ENCODE measurements around the gene SNURF. TPM values are rescaled to one million over a fixed set of nuclear protein-coding genes. Genes with fewer than 3 reads are reported as not detected.

Gene SNURF
- total RNA-seq, 2 experiments from 2014 or later: 6.8 TPM; not detected in 1

GRCh38 chr15:24957691-24958090, 2.9 kb downstream of the SNURF start:
- Histone ChIP-seq H3K9me2 (ENCODE audit: insufficient read depth, low read length) (no peaks in the 10 kb centered on the region), H3K27ac (ENCODE audit: low read depth, low read length, poor library complexity, severe bottlenecking) (no peak overlapping the region), H3K4me3 (ENCODE audit: low read depth, low read length, poor library complexity, severe bottlenecking) (no peak overlapping the region), H4K20me1 (ENCODE audit: insufficient read depth, low read length) (no peaks in the 10 kb centered on the region), H3K4me2 (ENCODE audit: low read length) (no peak overlapping the region), H3K79me2 (ENCODE audit: insufficient read depth, low read depth, low read length) (no peaks in the 10 kb centered on the region), H3K4me1 (ENCODE audit: insufficient read depth, low read length, poor library complexity, severe bottlenecking) (no peaks in the 10 kb centered on the region), H3K36me3 (ENCODE audit: insufficient read depth, low read length) (no peaks in the 10 kb centered on the region), H2AFZ (ENCODE audit: low read length) (no peak overlapping the region), H3K9me3 (ENCODE audit: low read length) (no peaks in the 10 kb centered on the region)
- no peak for DNase-seq (ENCODE audit: low spot score)
- ChIA-PET CTCF (ENCODE audit: unreplicated experiment) (no interaction called here), POLR2A (interaction anchor here (0.5 to 0.6 kb wide), 2 partner anchors 46 to 386 kb away, joined by 3 to 4 read pairs; no protein-coding TSS in a partner anchor)
- intact Hi-C loops (cut with micrococcal nuclease; ENCODE audit: unreplicated experiment): loop anchor here (5.0 kb wide), 1 partner anchor 480 kb away; the partner anchor contains the start of gene UBE3A
- TF ChIP-seq EZH2phosphoT487 (IDR thresholded peaks at IDR 0.05; ENCODE audit: borderline replicate concordance, low read depth, low read length): no peak
- TF ChIP-seq, protein P1, sequence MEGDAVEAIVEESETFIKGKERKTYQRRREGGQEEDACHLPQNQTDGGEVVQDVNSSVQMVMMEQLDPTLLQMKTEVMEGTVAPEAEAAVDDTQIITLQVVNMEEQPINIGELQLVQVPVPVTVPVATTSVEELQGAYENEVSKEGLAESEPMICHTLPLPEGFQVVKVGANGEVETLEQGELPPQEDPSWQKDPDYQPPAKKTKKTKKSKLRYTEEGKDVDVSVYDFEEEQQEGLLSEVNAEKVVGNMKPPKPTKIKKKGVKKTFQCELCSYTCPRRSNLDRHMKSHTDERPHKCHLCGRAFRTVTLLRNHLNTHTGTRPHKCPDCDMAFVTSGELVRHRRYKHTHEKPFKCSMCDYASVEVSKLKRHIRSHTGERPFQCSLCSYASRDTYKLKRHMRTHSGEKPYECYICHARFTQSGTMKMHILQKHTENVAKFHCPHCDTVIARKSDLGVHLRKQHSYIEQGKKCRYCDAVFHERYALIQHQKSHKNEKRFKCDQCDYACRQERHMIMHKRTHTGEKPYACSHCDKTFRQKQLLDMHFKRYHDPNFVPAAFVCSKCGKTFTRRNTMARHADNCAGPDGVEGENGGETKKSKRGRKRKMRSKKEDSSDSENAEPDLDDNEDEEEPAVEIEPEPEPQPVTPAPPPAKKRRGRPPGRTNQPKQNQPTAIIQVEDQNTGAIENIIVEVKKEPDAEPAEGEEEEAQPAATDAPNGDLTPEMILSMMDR (conservative IDR thresholded peaks at IDR 0.05; ENCODE audit: low read length): no peak
- BruUV-seq (replicated peaks): no TSS peak

GRCh38 chr15:24961967-24962366, 7.2 kb downstream of the SNURF start:
- no peak overlapping the region for H3K4me2 ChIP-seq (ENCODE audit: low read length)
- no TSS peak for BruUV-seq (replicated peaks)
- TF ChIP-seq EZH2phosphoT487 (IDR thresholded peaks at IDR 0.05; ENCODE audit: borderline replicate concordance, low read depth, low read length): no peak
- TF ChIP-seq, protein P1 (conservative IDR thresholded peaks at IDR 0.05; ENCODE audit: low read length): no peak
- no peaks in the 10 kb centered on the region for H3K9me3 ChIP-seq (ENCODE audit: low read length)
- DNase-seq (ENCODE audit: low spot score): no peak
- no peaks in the 10 kb centered on the region for H3K4me1 ChIP-seq (ENCODE audit: insufficient read depth, low read length, poor library complexity, severe bottlenecking)
- no peaks in the 10 kb centered on the region for H3K79me2 ChIP-seq (ENCODE audit: insufficient read depth, low read depth, low read length)
- no peak overlapping the region for H2AFZ ChIP-seq (ENCODE audit: low read length)
- H4K20me1 ChIP-seq (ENCODE audit: insufficient read depth, low read length): no peaks in the 10 kb centered on the region
- H3K4me3 ChIP-seq (ENCODE audit: low read depth, low read length, poor library complexity, severe bottlenecking): no peak overlapping the region
- H3K36me3 ChIP-seq (ENCODE audit: insufficient read depth, low read length): no peaks in the 10 kb centered on the region
- POLR2A ChIA-PET: no interaction called here
- CTCF ChIA-PET (ENCODE audit: unreplicated experiment): no interaction called here
- no peak overlapping the region for H3K27ac ChIP-seq (ENCODE audit: low read depth, low read length, poor library complexity, severe bottlenecking)
- no peaks in the 10 kb centered on the region for H3K9me2 ChIP-seq (ENCODE audit: insufficient read depth, low read length)
- intact Hi-C loops (cut with micrococcal nuclease; ENCODE audit: unreplicated experiment): no loop called here

DNA sequence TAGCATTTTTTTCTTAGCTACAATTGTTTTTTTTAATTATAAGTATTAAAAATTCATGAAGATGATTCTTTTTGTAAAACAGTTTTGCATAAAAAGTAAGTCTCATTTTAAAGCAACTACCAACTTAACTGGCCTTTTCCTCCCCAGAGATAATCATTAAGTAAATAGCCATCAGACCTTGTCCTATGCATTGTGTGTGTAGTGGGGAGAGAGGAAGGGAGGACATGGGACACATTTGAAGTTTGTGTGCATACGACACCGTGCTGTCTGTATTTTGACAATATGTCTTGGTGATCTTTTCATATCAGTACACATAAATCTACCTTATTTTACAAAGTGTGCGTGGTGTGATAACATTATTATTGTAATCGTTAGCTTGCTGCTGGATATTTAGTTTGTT, 8.1 kb downstream of the SNURF start:
- Histone ChIP-seq H3K9me2 (ENCODE audit: insufficient read depth, low read length) (no peaks in the 10 kb centered on the region), H3K36me3 (ENCODE audit: insufficient read depth, low read length) (no peaks in the 10 kb centered on the region), H3K4me1 (ENCODE audit: insufficient read depth, low read length, poor library complexity, severe bottlenecking) (no peaks in the 10 kb centered on the region), H3K9me3 (ENCODE audit: low read length) (no peaks in the 10 kb centered on the region), H3K27ac (ENCODE audit: low read depth, low read length, poor library complexity, severe bottlenecking) (no peak overlapping the region), H3K4me3 (ENCODE audit: low read depth, low read length, poor library complexity, severe bottlenecking) (no peak overlapping the region), H4K20me1 (ENCODE audit: insufficient read depth, low read length) (no peaks in the 10 kb centered on the region), H2AFZ (ENCODE audit: low read length) (no peak overlapping the region), H3K4me2 (ENCODE audit: low read length) (no peak overlapping the region), H3K79me2 (ENCODE audit: insufficient read depth, low read depth, low read length) (no peaks in the 10 kb centered on the region)
- POLR2A ChIA-PET: interaction anchor here (0.7 kb wide), 2 partner anchors 154 to 1698 kb away, joined by 3 read pairs; no protein-coding TSS in a partner anchor
- no TSS peak for BruUV-seq (replicated peaks)
- no peak for DNase-seq (ENCODE audit: low spot score)
- intact Hi-C loops (cut with micrococcal nuclease; ENCODE audit: unreplicated experiment): no loop called here
- CTCF ChIA-PET (ENCODE audit: unreplicated experiment): no interaction called here
- TF ChIP-seq, protein P1 (conservative IDR thresholded peaks at IDR 0.05; ENCODE audit: low read length): no peak
- no peak for TF ChIP-seq EZH2phosphoT487 (IDR thresholded peaks at IDR 0.05; ENCODE audit: borderline replicate concordance, low read depth, low read length)
